Left renal pelvis (tissue), 4 donors: ENCODE data around the gene TMEM170B. TPM values are rescaled to one million over a fixed set of nuclear protein-coding genes. Genes with fewer than 3 reads are reported as not detected.
A peak's percentile ranks its signal among the peaks of the same experiment; 100 is the strongest.
"Not testable (repeated sequence)": the region's sequence is repeated elsewhere in the genome, so short reads cannot be mapped to it uniquely, and the experiment has no call there.

Source experiments
- DNase-seq, 4 donors: peaks; one replicate each; pipeline ENCODE4 v3.0.0-alpha.2; 2013; ENCODE audit warnings: low read depth in 4 of 4, low spot score in 3 of 4
- polyA plus RNA-seq, 4 donors: library from polyadenylated mRNA; unstranded; fragments of 120-200 nt; gene quantifications; one replicate each; pipeline ENCODE4 v1.2.1, GENCODE V29; 2013; ENCODE audit not compliant: insufficient read length in 4 of 4

The TMEM170B gene
- polyA plus RNA-seq, 4 donors, result 7.3 to 10.7 (median 9.7) TPM

- no peak for DNase-seq
Observed at GRCh38 chr6:11527274-11527870, 10.2 kb upstream of the TMEM170B start.

GRCh38 chr6:11528996-11529395 lies 8.6 kb upstream of the TMEM170B start:
- DNase-seq, result no peak

GRCh38 chr6:11532097-11532496 lies 5.5 kb upstream of the TMEM170B start:
- DNase-seq, result no peak

- no peak for DNase-seq
Observed at GRCh38 chr6:11534561-11534960, 3.0 kb upstream of the TMEM170B start.

GRCh38 chr6:11535801-11536230 lies 1.7 kb upstream of the TMEM170B start:
- no peak for DNase-seq

- DNase-seq, result no peak
Observed at GRCh38 chr6:11536795-11537194, 754 bp upstream of the TMEM170B start.

GRCh38 chr6:11538052-11538818 lies 686 bp downstream of the TMEM170B start:
- no peak for DNase-seq

- DNase-seq, result no peak
Observed at GRCh38 chr6:11538819-11539468, 1.4 kb downstream of the TMEM170B start.

GRCh38 chr6:11542863-11543262 lies 5.3 kb downstream of the TMEM170B start:
- no peak for DNase-seq

GRCh38 chr6:11543919-11544518 lies 6.5 kb downstream of the TMEM170B start:
- DNase-seq, result no peak

GRCh38 chr6:11547846-11548245 lies 10.3 kb downstream of the TMEM170B start:
- DNase-seq, result not testable (repeated sequence)

- DNase-seq, result not testable (repeated sequence)
Observed at GRCh38 chr6:11548578-11548977, 11.0 kb downstream of the TMEM170B start.

- DNase-seq, result no peak
Observed at GRCh38 chr6:11551053-11551452, 13.5 kb downstream of the TMEM170B start.

- no peak for DNase-seq
Observed at GRCh38 chr6:11552442-11552841, 14.9 kb downstream of the TMEM170B start.

GRCh38 chr6:11553824-11554223 lies 16.3 kb downstream of the TMEM170B start:
- no peak for DNase-seq

- no peak for DNase-seq
Observed at GRCh38 chr6:11556309-11556708, 18.8 kb downstream of the TMEM170B start.

GRCh38 chr6:11563793-11564192 lies 26.2 kb downstream of the TMEM170B start:
- no peak for DNase-seq

GRCh38 chr6:11566609-11567008 lies 29.1 kb downstream of the TMEM170B start:
- no peak for DNase-seq

GRCh38 chr6:11571073-11571472 lies 33.5 kb downstream of the TMEM170B start:
- DNase-seq, result no peak

GRCh38 chr6:11575408-11576033 lies 38.0 kb downstream of the TMEM170B start:
- peak; percentile 33 to 58 (median 52) for DNase-seq
